ENCODE results near the gene TAPBP.

DNA sequence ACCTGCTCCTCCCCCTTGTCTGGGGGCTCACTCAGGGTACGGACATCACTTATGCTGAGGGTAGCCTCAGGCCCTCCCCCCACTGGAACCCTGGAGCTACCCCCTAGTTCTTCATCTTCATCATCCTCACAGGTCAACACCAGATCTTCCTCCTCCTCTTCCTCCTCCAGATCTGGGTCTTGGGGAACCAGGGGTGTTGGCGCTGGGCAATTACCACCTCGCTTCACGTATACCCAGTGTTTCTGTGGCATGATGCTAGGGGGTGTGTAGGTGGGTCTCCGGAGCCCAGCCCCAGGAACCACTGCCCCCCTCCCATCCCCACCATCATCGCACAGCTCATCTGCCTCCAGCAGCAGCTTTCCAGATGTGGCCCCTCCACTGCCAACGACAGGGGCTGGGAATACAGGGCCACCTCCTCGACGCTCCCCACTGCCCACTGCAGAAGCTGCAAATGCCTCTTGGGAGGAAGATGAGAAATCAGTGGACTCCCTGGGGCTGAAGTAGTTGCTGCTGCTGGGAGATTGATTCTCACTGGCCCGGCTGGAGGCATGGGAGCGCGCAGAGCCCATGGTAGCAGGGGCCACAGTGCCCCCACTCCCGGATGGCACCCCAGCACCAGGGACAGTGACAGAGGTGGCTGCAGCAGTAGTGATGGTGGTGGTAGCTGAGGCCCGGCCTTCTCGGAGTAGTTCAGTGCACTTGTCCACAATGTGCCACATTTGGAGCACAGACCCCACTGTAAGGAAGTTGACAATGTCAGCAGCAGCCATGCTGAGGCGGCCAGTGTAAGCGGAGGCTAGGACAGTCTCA is 2.1 kb upstream of the TAPBP start:
- TF ChIP-seq, protein P1, sequence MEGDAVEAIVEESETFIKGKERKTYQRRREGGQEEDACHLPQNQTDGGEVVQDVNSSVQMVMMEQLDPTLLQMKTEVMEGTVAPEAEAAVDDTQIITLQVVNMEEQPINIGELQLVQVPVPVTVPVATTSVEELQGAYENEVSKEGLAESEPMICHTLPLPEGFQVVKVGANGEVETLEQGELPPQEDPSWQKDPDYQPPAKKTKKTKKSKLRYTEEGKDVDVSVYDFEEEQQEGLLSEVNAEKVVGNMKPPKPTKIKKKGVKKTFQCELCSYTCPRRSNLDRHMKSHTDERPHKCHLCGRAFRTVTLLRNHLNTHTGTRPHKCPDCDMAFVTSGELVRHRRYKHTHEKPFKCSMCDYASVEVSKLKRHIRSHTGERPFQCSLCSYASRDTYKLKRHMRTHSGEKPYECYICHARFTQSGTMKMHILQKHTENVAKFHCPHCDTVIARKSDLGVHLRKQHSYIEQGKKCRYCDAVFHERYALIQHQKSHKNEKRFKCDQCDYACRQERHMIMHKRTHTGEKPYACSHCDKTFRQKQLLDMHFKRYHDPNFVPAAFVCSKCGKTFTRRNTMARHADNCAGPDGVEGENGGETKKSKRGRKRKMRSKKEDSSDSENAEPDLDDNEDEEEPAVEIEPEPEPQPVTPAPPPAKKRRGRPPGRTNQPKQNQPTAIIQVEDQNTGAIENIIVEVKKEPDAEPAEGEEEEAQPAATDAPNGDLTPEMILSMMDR (IDR thresholded peaks at IDR 0.05; ENCODE audit: borderline replicate concordance, extremely low read depth, low read length, poor library complexity, severe bottlenecking) = no peak
- TF ChIP-seq EZH2 (IDR thresholded peaks at IDR 0.05; ENCODE audit: borderline replicate concordance, low read depth, low read length, severe bottlenecking) = no peak
